ENCODE data around the gene E2F6.
A peak's percentile ranks its signal among the peaks of the same experiment; 100 is the strongest.

Gene E2F6

GRCh38 chr2:11454824-11455223, 11.1 kb downstream of the E2F6 start:
- DNase-seq: no peak

- no peak for DNase-seq
Measured at GRCh38 chr2:11450791-11451190, 15.2 kb downstream of the E2F6 start.

DNA sequence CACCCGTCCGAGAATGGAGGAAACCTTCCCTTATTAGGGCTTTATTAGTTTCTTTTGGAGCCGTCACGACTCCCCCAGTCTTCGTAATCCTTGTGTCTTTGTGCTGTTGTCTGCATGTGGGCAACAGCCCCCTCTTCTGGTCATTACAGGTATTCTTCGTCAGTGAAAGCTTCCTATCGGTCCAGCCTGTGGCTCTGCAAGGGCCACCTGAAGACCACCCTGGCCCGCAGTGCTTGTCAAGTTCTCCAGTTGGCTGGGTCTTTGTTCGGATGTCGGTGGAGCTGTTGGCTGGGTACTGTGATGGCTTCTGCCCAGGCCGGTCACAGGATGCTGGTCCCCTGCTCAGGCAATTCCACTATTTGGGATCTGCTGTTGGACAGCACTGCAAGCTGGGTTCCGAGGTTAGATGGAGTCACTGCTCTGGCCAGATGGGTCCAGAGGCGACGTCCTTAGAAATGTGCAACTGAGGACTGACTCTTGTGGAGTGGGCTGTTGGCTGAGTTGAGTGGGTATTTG, 19.2 kb downstream of the E2F6 start:
- DNase-seq: peak; percentile 72

DNA sequence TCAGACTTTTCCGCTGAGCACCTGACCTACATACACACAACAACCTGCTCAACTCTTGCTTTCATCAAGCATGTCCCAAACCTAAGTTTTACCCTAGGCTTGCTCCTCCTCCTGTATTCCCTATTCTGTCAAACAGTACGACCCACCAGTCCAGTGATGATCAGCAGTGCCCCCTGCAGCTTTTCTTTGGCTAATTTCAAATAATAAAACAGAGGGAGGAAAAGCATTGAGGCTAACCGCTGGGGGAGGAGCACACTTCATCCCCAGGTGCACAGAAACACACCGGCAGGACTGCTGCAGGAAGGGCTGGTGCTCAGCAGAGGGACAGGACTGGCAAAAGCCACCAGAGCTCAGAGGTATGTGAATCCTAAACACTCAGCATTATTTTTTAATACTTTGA, 21.2 kb downstream of the E2F6 start:
- no peak for DNase-seq

- DNase-seq: no peak
Measured at GRCh38 chr2:11438555-11439080, 27.3 kb downstream of the E2F6 start.

DNA sequence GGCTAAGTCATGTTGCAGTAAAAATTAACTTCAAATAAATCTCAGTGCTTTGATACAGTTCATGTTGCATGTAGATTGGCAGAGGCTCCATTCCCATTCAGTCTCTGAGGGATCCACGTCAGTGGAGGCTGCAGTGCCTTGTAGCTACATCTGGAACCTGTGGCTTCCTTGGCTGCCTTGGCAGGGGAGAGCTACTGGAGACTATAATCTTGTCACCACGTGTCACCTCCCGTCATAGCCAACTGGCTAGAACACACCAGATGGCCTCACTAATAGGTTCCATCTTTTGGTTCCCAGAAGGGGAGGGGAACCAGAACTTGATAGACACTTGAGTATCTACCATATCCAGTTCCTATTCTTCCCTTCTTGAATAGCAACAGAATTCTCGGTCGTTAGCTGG, 28.4 kb downstream of the E2F6 start:
- DNase-seq: no peak

DNA sequence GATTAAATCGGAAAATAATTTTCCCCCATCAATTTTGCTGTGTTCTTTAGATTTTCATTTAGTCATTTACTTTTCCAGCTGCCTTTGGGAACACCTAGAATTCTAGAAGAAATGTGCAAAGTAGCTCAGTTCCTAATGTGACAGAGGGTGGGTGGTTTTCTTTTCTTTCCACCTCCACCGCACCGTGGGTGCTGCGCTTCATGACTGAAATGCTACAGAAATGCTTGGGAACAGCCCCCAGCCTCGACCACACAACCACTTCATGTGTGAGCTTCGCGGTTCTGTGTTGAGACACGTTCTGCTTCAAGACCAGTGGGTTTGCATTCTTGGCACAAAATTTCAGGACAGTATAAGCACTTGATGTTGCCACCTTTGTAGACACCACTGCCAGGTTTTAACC, 30.9 kb downstream of the E2F6 start:
- DNase-seq: no peak

DNA sequence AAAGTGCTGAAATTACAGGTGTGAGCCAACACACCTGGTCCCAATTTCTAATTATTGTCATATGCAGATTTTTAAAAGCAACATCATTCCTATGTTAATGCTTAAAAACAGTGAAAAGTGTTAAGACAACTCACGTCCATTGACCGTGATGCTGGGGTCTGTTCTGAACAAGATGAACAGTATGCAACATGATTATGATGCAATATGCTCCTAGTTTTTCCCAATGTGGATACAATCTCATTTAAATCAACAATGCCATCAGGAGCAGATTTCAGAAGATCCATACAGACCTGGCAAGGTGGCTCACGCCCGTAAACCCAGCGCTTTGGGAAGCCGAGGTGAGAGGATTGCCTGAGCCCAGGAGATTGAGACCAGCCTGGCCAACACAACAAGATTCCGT, 31.5 kb downstream of the E2F6 start:
- DNase-seq: no peak

DNA sequence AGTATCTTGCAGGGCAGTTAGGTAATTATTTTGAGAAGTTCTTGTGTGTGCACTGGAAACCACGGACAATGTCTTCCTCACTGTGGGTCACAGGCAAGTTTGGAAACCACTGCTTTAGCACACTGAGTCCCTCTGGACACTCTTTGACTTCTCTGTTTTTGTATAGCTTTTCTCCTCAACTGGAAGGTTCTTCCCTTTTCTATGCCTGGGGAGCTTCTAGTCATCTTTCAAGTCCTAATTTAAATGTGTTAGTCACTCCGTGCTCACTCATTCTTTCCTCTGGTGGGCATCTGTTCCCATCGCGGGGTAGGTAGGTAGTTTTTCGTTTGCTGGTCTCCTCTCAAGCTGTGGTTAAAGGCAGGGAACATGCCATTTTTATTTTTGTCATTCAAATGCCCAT, 32.1 kb downstream of the E2F6 start:
- no peak for DNase-seq

DNA sequence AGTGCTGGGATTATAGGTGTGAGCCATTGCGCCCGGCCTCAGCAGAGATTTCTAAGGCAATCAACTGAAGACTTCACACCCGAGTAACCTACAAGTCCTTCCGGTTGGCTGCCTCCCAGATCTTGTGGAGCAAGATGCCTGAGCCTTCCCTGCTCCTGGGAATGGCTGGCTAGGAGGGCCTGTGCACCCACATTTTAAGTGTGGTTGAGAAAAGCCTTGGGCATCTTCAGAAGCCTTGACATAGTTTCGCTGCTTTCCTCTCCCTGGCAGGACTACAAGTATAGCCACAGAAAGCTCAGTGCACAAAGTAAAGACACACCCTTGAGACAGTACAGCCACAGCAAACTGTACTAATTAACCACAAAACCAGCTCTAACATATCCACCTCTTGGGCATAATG, 35.2 kb downstream of the E2F6 start:
- DNase-seq: no peak

DNA sequence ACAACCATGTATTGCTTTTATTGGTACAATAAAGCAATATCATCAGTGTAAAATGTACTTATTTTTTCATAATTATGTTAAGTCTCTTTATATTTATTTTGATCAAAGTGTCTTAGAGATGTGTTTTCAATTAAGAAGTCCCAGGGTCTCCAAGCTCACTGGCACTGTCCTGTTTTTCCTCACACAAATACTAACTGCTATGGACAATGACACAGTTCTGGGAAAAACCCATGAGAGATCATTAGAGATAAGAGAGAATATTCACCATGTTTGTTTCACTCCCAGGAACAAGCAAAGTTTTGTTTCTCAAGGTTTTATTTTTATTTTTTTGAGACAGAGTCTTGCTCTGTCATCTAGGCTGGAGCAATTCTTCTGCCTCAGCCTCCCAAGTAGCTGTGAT, 38.7 kb downstream of the E2F6 start:
- DNase-seq: no peak

- no peak for DNase-seq
Measured at GRCh38 chr2:11422901-11423435, 43.0 kb downstream of the E2F6 start.

DNA sequence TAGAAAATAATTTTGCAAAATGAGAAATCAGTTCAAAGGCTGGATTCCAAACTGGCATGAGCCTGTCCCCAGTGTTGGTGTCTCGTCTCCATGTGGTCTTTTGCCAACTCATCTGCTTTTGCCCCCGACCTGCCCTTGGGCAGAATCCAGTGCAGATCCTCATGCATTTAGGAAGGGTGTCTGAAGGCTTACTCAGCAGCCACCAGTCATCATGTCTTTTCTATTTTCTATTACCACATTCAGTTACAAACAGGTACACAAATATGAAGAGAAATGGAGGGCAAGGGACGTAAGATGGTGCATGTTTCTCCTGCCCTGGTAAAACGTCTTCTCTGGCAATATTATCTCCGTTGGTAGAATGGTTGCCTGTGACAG, 43.5 kb downstream of the E2F6 start:
- DNase-seq: no peak

GRCh38 chr2:11421863-11422490, 44.0 kb downstream of the E2F6 start:
- DNase-seq: no peak

DNA sequence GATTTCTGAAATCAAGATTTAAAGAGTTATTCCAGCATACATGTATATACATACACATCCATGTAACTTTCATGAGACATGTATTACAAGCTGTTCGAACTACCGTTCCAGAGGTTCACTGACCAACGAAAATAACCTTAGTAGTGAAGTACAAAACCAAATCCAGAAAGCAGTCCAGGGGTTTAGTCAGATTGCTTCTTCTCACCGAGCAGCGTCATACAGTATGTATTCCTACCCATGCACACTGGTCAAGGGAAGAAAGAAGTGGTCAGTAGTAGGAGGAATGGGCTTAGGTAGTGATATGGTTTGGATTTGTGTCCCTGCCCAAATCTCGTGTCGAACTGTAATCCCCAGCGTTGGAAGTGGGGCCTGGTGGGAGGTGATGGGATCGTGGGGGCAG, 45.3 kb downstream of the E2F6 start:
- DNase-seq: no peak

GRCh38 chr2:11420190-11420589, 45.8 kb downstream of the E2F6 start:
- no peak for DNase-seq

- no peak for DNase-seq
Measured at GRCh38 chr2:11419781-11420180, 46.2 kb downstream of the E2F6 start.

DNA sequence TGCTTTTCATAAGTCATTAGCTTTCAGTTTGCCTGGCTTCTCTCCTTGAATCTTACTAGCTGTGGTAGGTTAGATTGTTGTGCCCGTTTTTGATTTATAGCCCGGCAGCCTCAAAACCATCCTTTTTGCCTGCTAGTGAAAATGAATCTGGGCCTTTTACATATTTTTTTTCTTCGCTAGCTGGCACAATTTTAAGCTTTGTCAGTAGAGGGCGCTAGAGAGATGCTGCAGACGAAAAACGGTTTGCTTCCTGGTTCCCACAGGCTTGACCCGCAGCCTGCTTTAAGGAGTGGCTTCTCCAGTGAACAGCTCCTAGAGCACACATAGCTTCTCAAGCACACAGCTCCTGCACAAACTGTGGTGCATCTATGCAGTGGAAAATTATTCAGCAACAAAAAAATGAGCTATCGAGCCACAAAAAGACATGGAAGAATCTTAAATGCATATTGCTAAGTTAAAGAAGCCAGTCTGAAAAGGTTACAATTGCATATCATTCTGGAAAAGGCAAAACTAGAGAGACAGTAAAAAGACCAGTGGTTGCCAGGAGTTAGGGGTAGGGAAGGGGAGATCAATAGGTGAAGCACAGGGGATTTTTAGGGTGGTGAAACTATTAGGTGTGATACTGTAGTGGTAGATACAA, 47.9 kb downstream of the E2F6 start:
- no peak for DNase-seq

GRCh38 chr2:11416931-11417330, 49.0 kb downstream of the E2F6 start:
- no peak for DNase-seq

DNA sequence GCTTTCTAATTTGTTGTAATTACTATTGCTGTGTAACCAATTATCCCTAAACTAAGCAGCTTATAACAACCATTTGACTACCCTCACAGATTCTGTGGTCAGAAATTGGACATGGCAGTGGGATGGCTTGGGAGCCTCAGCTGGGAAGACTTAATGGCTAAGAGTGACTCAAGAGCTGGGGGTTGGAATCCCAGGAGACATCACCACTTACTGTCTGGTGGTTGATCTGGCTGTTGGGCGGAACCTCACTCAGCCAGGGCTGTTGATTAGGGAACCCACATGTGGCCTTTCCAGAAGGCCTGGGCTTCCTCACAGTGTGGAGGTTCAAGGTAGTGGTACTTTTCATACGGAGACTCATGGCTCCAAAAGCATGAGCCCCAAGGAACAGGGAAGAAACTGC, 49.8 kb downstream of the E2F6 start:
- DNase-seq: no peak

GRCh38 chr2:11414372-11415124, 51.4 kb downstream of the E2F6 start:
- no peak for DNase-seq

- DNase-seq: no peak
Measured at GRCh38 chr2:11412449-11412810, 53.5 kb downstream of the E2F6 start.

DNA sequence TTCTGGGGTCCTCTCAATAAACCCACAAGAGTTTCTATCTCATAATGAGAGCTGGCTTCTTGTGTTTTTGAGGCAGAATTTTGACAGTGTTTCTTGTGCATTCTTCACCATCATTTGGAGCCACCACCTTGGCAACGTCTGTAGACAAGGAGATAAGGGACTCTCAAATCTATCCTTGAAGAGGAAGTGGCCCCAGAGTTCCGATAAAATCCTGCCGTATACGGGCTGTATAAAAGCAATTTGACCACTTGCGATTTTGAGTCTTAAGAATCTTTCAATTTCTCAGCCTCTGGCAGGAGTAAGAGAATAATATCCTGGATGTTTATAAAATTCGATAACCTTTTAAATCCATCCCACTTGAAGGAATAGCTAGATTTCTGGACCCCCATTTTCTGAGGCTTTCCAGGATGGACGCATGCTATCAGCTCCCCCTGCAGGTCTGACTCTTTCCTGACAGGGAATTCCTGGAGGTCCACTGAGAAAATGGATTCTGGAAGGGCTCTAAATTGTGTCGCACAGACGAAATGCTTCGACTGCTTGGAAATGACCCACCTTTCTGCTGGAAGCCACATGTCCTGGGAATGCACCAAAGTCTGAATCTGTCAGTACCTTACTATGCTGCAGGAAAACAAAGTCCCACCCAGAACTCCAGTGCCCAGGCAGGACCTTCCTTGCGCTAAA, 54.1 kb downstream of the E2F6 start:
- DNase-seq: peak; percentile 59
